ENCODE results near the gene XAF1.
"Not testable (repeated sequence)": the region's sequence is repeated elsewhere in the genome, so short reads cannot be mapped to it uniquely, and the experiment has no call there.

XAF1 gene

GRCh38 chr17:6755281-6755680 is 565 bp upstream of the XAF1 start:
- no peak for DNase-seq

GRCh38 chr17:6756425-6757031 is 682 bp downstream of the XAF1 start:
- DNase-seq = no peak

DNA sequence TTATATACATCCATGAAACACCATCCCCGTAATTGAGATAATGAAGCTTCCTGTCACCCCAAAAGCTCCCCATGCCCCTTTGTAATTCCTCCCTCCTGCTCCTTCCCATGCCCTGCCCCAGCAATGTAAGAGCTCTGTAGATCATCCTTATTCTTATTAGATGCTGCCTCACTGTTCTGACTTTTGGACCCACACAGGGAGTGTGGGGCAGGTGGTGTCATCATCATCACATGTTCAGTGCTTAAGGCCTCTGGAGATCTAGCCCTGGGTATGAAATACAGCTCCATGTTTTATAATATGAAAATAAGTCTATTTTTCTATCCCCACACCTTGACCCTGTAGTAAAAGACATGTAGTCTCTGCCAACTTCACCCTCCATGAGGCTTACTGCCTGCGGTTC is 1.9 kb downstream of the XAF1 start:
- DNase-seq = no peak

DNA sequence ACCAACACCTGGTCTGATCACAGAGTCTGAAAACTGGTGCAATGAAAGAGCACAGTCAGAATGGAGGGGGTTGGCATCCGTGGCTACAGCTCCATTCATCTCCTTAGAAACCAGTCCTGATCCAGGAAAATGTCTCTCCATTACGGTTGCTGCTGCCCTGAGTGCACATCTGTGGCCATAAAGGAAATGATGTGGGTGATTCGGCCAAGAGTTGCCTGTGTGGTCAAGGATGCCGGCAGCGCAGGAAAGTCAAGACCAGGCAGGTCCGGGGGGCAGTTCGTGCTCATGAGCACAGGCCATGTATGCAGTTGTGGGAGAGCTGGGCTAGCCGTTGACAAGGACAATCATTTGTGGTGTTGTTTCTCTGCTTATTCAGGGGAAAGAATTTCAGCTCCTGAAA is 5.9 kb downstream of the XAF1 start:
- no peak for DNase-seq

GRCh38 chr17:6768447-6768846 is 12.6 kb downstream of the XAF1 start:
- DNase-seq = no peak

- DNase-seq = no peak
Observed at GRCh38 chr17:6772016-6772415, 16.2 kb downstream of the XAF1 start.

- not testable (repeated sequence) for DNase-seq
Observed at GRCh38 chr17:6774906-6775305, 19.1 kb downstream of the XAF1 start.

DNA sequence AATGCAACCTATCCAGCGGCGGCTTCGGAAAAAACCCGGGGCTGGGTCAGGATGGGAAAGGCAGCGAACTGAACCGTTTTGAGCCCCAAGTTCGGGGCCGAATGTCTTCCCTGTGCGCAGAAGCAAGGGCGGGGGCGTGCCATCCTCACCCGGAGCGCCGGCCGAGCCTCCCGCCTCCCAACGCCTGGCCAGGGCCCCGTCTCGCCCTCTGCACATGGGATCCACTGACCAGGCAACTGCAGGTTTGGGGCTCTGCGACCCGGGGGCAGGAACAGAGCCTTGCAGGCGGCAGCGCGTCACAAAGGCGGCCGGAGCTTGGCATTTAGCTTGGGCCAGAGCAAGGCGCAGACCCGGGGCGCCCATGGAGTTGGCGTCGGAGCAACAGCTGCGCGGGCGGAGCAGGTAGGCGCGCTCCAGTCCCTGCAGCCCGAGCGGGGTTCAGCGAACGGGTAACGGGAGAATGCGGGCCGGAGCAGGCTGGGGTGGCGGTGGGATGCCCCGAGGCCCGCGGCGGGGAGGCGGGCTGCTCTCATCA is 20.1 kb downstream of the XAF1 start, which contains the start of gene FBXO39:
Gene FBXO39, plus strand, starts transcription at position 345 of the 535 bp plus-strand sequence. CDS start 3,654 bp downstream, outside the sequence.
- no peak for DNase-seq

DNA sequence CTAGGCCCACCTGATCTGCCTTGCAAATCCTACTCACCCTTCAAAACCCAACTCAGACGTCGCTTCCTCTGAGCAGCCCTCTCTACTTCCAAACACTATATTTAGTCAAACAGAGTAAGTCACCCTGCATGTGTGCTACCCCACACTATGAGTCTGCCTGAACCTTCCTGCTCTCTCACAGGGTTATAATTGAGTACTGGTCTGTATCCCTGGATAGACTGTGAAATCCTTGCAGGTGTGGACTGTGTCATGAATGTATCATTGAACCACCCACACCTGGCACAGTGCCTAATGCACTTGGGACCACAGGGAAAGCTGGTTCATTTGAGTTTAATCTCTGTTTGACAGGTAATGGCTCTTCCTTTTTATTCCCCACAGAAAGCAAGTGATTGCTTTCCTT is 23.6 kb downstream of the XAF1 start:
- no peak for DNase-seq

DNA sequence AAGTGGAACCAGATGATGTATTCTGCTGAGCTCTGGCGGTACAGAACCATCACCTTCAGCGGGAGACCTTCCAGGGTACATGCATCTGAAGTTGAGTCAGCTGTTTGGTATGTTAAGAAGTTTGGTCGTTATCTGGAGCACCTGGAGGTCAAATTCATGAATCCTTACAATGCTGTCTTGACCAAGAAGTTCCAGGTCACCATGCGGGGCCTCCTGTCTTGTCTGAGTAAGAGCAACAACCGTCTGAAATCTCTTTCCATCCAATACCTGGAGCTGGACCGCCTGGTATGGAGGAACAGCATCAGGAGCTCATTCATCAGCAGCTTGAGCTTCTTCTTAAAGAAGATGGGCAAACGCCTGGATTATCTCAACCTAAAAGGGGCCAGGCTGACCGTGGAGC is 24.2 kb downstream of the XAF1 start:
- no peak for DNase-seq

GRCh38 chr17:6780886-6781285 is 25.0 kb downstream of the XAF1 start:
- no peak for DNase-seq

DNA sequence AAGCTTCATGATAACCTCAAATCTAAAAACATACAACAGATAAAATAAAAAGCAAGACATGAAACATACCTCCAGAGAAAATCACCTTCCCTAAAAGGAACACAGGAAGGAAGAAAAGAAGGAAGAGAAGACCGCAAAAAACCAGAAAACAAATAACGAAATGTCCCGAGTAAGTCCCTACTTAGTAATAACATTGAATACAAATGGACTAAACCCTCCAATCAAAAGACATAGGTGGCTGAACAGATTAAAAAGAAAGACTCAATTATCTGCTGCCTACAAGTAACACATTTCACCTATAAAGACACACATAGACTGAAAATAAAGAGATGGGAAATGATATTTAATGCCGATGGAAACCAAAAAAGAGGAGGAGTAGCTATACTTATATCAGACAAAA is 26.4 kb downstream of the XAF1 start:
- no peak for DNase-seq

GRCh38 chr17:6786618-6787017 is 30.8 kb downstream of the XAF1 start:
- no peak for DNase-seq

DNA sequence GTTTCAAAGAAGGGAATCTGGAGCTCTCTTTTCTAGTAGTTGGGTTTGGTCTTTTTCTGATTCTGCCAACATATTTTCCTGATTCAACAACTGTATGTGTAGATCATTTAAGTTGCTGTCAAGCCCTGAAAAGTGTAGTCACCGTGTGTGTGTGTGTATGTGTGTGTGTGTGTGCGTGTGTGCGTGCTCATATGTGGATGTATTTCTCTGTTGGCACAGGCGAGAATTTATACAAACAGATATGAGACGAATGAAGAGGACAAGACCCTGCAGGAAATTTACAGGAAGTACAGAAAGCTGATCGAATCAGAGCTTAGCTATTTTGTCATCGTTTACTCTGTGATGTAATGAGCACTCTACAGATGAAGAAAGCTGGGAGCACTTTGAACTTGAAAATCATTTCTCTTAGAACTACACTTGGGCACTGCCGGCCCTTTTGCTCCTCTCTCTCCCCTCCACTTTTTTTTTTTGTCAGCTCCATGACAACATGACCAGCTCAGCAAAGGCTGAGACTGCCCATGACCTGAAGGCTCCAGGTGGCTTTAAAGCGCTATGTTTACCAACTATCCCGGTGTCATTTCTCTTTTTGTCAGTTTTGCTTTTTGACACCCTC is 31.3 kb downstream of the XAF1 start:
- DNase-seq = no peak

DNA sequence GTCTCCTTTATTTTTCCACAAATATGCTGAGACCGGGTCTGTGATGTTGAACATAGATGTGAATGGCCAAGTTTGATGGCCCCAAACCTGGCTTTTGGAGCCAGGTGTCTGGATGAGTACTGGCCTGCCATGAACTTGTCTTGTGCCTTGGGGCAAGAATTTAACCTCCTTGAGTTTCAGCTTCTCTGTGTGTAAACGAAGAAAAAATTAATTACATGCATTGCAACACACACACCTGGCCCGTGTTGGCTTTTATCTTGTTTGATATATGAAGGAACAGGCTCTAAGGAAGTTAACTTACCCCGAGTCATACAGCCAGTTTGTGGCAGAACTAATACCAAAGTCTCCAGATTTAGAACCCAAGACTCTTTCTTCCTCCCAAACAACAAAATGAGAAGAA is 33.3 kb downstream of the XAF1 start:
- no peak for DNase-seq

GRCh38 chr17:6793748-6794493 is 38.1 kb downstream of the XAF1 start:
- no peak for DNase-seq

DNA sequence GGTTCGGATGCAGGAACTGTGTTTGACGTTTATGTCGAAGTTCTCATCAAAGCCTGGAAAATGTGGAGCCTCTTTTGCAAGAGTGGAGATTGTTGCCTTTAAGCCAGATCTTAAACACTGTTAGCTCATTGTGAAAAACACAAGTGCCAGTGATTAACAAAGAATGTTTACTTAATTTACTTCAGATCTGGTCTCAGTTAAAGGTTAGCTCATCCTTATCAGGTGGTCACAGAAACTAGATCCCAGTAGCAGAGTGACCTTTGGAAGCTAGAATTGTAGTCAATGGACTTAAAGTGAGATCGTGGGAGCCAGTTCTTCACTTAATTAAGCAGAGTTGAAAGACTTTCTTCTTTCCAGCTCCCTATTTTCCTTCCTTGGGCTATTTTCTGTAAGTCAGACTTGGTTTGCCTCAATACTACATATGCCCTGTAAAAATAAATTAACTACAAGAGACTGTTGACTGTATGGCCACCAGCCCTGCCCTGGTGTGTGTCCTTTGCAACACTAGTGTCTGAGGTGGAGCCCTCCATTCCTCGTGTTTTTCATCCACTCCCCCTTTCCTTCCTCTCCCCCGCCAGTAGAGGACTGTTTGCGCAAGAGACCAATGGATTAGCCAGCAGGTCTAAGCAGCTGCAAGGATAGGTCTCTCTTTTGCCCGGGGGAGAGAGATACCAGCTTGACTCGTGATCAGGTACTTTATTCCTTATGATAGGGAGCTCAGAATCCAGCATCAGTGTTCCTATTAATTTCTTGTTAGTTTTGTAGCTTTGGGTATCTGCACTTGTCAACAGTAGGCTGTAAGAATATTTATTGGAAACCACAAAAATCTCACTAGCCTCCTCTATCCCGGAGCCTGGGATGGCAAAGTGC is 40.4 kb downstream of the XAF1 start:
- DNase-seq = no peak

DNA sequence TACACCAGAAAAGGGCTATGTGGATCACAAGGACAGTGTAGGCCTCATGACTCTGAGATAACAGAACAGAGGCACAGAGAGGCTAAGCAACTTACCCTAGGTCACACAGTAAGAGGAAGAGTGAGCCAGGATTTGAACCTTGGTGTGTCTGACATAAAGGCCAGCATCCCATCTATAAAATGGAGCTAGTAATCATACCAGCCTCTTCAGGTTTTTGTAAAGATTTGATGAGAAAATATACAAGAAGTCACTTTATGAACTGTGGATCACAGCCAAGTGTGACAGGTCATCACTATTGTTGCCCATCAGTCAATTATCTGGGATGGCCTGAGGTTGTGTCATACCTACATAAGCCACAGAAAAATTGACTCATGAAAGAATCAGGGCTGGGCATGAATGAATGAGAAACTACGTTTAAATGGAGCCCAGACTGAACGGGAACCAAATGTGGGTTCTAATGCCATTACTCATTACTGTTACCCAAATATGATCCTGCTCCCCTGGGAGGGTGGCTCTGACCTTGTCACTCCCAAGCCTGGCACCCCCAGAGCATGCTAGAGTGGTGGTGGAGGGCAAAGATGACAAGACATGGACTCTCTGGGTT is 41.1 kb downstream of the XAF1 start:
- DNase-seq = no peak

DNA sequence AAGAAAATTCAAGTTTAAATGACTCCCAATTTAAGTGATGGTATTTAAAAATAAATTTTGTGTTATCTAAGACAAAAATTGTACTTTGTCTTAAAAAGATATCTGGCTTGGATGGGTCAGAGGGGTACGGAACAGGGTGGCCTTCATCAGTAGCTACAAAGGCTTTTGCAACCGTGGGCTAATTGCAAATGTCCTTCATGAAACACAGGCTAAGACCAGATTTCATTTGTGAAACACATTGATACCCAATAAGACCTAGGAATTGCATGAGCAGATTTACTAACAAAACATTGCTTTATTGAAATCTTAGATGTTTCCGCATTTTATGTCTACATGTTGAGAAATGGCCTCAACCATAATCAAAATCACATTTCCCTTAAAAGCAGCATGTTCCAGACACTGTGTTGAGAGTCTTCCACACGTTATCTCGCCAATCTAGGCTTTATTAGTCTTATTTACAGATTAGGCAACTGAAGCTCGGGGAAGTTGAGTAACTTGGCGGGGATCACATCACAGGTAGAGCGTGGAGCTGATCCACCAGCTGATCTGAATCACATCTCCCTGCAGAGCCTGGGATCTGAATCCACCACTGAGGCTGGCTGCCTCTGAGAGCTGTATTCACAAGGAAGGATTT is 42.0 kb downstream of the XAF1 start:
- no peak for DNase-seq

DNA sequence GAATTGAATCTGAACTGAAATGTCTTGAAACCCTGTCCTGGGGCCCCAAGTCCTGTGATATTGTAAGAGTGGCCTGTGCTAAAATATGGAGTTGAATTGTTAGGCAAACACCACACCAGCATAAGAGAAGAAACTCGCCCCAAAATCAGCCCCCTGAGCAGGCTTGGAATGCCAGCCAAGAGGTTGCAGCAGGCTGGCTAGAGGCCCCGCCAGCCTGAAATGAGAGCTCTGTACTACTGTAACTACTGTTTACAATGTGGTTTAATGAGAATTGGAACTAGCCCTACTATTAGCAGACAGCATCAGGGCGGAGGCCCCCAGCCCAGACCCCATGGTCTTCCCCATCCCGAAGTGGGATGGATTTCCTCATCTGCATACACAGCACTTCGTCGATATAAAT is 43.9 kb downstream of the XAF1 start:
- DNase-seq = no peak

GRCh38 chr17:6800422-6801027 is 44.7 kb downstream of the XAF1 start:
- no peak for DNase-seq

- no peak for DNase-seq
Observed at GRCh38 chr17:6811510-6811909, 55.7 kb downstream of the XAF1 start.

All from CD4-positive, alpha-beta T cell treated with Interleukin-4 for 1 hour (primary cell).